ENCODE results near the gene ALK. TPM values are rescaled to one million over a fixed set of nuclear protein-coding genes. Genes with fewer than 3 reads are reported as not detected.

Gene ALK
- total RNA-seq, 1 experiment from 2014 or later = 14.7 TPM

DNA sequence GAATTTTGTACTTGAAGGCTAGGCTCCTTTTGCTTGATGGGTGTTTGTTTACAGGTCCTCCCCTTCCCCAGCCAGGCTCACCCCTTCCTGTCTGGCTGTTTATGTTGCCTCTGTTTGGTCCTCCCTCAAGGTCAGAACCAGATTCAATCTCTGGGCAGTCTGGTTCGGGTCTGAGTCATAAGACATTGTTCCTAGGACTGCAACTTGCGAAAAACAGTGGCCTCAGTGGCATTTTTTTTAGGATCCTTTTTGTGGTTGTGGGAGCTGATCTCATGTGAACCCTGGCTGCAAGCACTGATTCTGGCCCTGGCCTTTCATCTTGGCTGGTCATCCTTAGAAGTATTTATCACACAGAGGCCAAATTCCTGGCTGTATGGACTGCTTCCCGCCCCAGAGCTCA is 435.8 kb downstream of the ALK start:
- H3K4me3 ChIP-seq (ENCODE audit: low read depth, low read length, poor library complexity, severe bottlenecking) = no peak overlapping the region
- intact Hi-C loops (cut with micrococcal nuclease; ENCODE audit: unreplicated experiment) = no loop called here
- TF ChIP-seq, protein P1, sequence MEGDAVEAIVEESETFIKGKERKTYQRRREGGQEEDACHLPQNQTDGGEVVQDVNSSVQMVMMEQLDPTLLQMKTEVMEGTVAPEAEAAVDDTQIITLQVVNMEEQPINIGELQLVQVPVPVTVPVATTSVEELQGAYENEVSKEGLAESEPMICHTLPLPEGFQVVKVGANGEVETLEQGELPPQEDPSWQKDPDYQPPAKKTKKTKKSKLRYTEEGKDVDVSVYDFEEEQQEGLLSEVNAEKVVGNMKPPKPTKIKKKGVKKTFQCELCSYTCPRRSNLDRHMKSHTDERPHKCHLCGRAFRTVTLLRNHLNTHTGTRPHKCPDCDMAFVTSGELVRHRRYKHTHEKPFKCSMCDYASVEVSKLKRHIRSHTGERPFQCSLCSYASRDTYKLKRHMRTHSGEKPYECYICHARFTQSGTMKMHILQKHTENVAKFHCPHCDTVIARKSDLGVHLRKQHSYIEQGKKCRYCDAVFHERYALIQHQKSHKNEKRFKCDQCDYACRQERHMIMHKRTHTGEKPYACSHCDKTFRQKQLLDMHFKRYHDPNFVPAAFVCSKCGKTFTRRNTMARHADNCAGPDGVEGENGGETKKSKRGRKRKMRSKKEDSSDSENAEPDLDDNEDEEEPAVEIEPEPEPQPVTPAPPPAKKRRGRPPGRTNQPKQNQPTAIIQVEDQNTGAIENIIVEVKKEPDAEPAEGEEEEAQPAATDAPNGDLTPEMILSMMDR (conservative IDR thresholded peaks at IDR 0.05; ENCODE audit: low read depth, low read length) = no peak
- no peak for TF ChIP-seq EZH2 (IDR thresholded peaks at IDR 0.05; ENCODE audit: borderline replicate concordance, low read depth, low read length, poor library complexity, severe bottlenecking)

DNA sequence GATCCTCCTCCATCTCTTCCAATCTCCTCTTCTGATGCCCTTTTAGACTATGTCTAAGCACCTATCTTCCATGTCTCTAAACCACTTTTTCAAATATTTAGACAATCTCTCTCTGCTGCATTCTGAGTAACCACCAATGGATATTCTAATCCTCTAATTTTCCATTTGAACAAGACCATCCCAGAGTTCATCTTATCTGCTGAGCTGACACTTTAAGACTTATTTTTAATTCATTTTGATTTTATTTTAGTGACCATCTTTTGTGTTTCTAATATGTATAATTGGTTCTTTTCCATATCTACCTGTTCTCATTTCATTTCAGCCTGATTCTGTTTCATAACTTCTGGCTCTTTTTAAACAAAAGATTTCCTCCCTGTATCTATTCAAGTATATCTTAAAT is 436.3 kb downstream of the ALK start:
- no peak for DNase-seq (ENCODE audit: low spot score)
- BruUV-seq (replicated peaks) = no TSS peak
- Histone ChIP-seq H3K27me3 (replicated peaks; ENCODE audit: insufficient read depth, low read depth, low read length, poor library complexity) (no peaks in the 10 kb centered on the region), H3K36me3 (ENCODE audit: insufficient read depth, low read length, poor library complexity, severe bottlenecking) (no peaks in the 10 kb centered on the region), H3K27ac (ENCODE audit: low read depth, low read length, poor library complexity, severe bottlenecking) (no peak overlapping the region), H3K9me3 (ENCODE audit: low read depth, low read length, poor library complexity, severe bottlenecking) (no peaks in the 10 kb centered on the region), H3K4me3 (ENCODE audit: low read depth, low read length, poor library complexity, severe bottlenecking) (no peak overlapping the region), H3K4me1 (ENCODE audit: insufficient read depth, low read length, poor library complexity, severe bottlenecking) (no peaks in the 10 kb centered on the region)
- POLR2A ChIA-PET (ENCODE audit: low non-redundant PET) = no interaction called here
- TF ChIP-seq EZH2 (IDR thresholded peaks at IDR 0.05; ENCODE audit: borderline replicate concordance, low read depth, low read length, poor library complexity, severe bottlenecking) = no peak
- TF ChIP-seq, protein P1 (conservative IDR thresholded peaks at IDR 0.05; ENCODE audit: low read depth, low read length) = no peak
- intact Hi-C loops (cut with micrococcal nuclease; ENCODE audit: unreplicated experiment) = no loop called here
- CTCF ChIA-PET = no interaction called here

More for the DNA sequence above, 435.8 kb downstream of the ALK start:
- no peaks in the 10 kb centered on the region for H3K9me3 ChIP-seq (ENCODE audit: low read depth, low read length, poor library complexity, severe bottlenecking)
- no peaks in the 10 kb centered on the region for H3K4me1 ChIP-seq (ENCODE audit: insufficient read depth, low read length, poor library complexity, severe bottlenecking)
- no peaks in the 10 kb centered on the region for H3K36me3 ChIP-seq (ENCODE audit: insufficient read depth, low read length, poor library complexity, severe bottlenecking)
- DNase-seq (ENCODE audit: low spot score) = no peak
- ChIA-PET POLR2A (ENCODE audit: low non-redundant PET) (no interaction called here), CTCF (no interaction called here)
- BruUV-seq (replicated peaks) = no TSS peak
- no peak overlapping the region for H3K27ac ChIP-seq (ENCODE audit: low read depth, low read length, poor library complexity, severe bottlenecking)
- no peaks in the 10 kb centered on the region for H3K27me3 ChIP-seq (replicated peaks; ENCODE audit: insufficient read depth, low read depth, low read length, poor library complexity)

DNA sequence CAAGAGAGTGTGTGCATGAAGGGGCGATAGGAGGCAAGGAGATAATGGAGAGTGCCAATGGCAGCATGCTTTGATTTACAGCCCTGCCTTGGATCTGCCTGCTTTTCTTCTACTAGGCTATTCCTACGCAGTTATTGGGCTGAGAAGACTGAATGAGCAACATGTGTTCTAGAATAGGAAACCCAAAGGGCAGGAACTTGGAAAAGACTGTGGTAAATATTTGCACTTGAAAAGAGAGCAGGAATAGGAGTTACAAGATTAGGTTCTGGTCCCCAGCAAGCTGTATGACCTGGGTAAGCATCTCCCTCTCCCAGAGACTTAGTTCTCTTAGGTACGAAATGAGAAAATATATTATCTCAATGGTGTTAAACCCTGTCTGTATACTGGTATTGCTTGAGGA is 438.5 kb downstream of the ALK start:
- Histone ChIP-seq H3K36me3 (ENCODE audit: insufficient read depth, low read length, poor library complexity, severe bottlenecking) (no peaks in the 10 kb centered on the region), H3K9me3 (ENCODE audit: low read depth, low read length, poor library complexity, severe bottlenecking) (no peaks in the 10 kb centered on the region), H3K4me1 (ENCODE audit: insufficient read depth, low read length, poor library complexity, severe bottlenecking) (no peaks in the 10 kb centered on the region), H3K27me3 (replicated peaks; ENCODE audit: insufficient read depth, low read depth, low read length, poor library complexity) (no peaks in the 10 kb centered on the region), H3K27ac (ENCODE audit: low read depth, low read length, poor library complexity, severe bottlenecking) (no peak overlapping the region), H3K4me3 (ENCODE audit: low read depth, low read length, poor library complexity, severe bottlenecking) (no peak overlapping the region)
- intact Hi-C loops (cut with micrococcal nuclease; ENCODE audit: unreplicated experiment) = no loop called here
- POLR2A ChIA-PET (ENCODE audit: low non-redundant PET) = no interaction called here
- TF ChIP-seq EZH2 (IDR thresholded peaks at IDR 0.05; ENCODE audit: borderline replicate concordance, low read depth, low read length, poor library complexity, severe bottlenecking) = no peak
- TF ChIP-seq, protein P1 (conservative IDR thresholded peaks at IDR 0.05; ENCODE audit: low read depth, low read length) = no peak
- BruUV-seq (replicated peaks) = no TSS peak
- CTCF ChIA-PET = no interaction called here
- no peak for DNase-seq (ENCODE audit: low spot score)

Data from A673 (cell line).